GM03348 (cell line): Measurements from ENCODE around the gene NFE2L2.
"Not testable (repeated sequence)": the region's sequence is repeated elsewhere in the genome, so short reads cannot be mapped to it uniquely, and the experiment has no call there.

Source experiments
- DNase-seq: peaks from one replicate; pipeline ENCODE4 v3.0.0; 2012; ENCODE audit warnings: low spot score

Gene NFE2L2

GRCh38 chr2:177257471-177257870, 7.1 kb downstream of the NFE2L2 start:
- no peak for DNase-seq

- DNase-seq = no peak
Observed at GRCh38 chr2:177256695-177257094, 7.8 kb downstream of the NFE2L2 start.

- DNase-seq = no peak
Observed at GRCh38 chr2:177256026-177256425, 8.5 kb downstream of the NFE2L2 start.

- DNase-seq = no peak
Observed at GRCh38 chr2:177255227-177255601, 9.3 kb downstream of the NFE2L2 start.

GRCh38 chr2:177254433-177255226, 9.9 kb downstream of the NFE2L2 start:
- DNase-seq = no peak

GRCh38 chr2:177253704-177254103, 10.8 kb downstream of the NFE2L2 start:
- DNase-seq = no peak

- DNase-seq = no peak
Observed at GRCh38 chr2:177252808-177253531, 11.6 kb downstream of the NFE2L2 start.

GRCh38 chr2:177251165-177251542, 13.4 kb downstream of the NFE2L2 start:
- no peak for DNase-seq

GRCh38 chr2:177250461-177250860, 14.1 kb downstream of the NFE2L2 start:
- no peak for DNase-seq

GRCh38 chr2:177249038-177249437, 15.5 kb downstream of the NFE2L2 start:
- DNase-seq = no peak

GRCh38 chr2:177247693-177248262, 16.7 kb downstream of the NFE2L2 start:
- DNase-seq = no peak

- DNase-seq = not testable (repeated sequence)
Observed at GRCh38 chr2:177246523-177247030, 17.9 kb downstream of the NFE2L2 start.

- no peak for DNase-seq
Observed at GRCh38 chr2:177246000-177246399, 18.5 kb downstream of the NFE2L2 start.

- DNase-seq = peak; percentile 70
Observed at GRCh38 chr2:177245010-177245422, 19.5 kb downstream of the NFE2L2 start.

- DNase-seq = no peak
Observed at GRCh38 chr2:177244244-177244771, 20.2 kb downstream of the NFE2L2 start.

- DNase-seq = no peak
Observed at GRCh38 chr2:177243476-177243875, 21.1 kb downstream of the NFE2L2 start.

- DNase-seq = no peak
Observed at GRCh38 chr2:177243073-177243472, 21.5 kb downstream of the NFE2L2 start.

GRCh38 chr2:177242121-177242987, 22.2 kb downstream of the NFE2L2 start:
- peak; percentile 85 for DNase-seq

- peak; percentile 39 for DNase-seq
Observed at GRCh38 chr2:177241711-177242120, 22.8 kb downstream of the NFE2L2 start.

- DNase-seq = peak; percentile 32
Observed at GRCh38 chr2:177239932-177240630, 24.4 kb downstream of the NFE2L2 start.

- no peak for DNase-seq
Observed at GRCh38 chr2:177239053-177239452, 25.5 kb downstream of the NFE2L2 start.
